Lung (tissue), 12 donors: Measurements from ENCODE around the gene AHCYL2. TPM values are rescaled to one million over a fixed set of nuclear protein-coding genes. Genes with fewer than 3 reads are reported as not detected.

ENCODE experiments used
- ATAC-seq: fragments of 200-7000 bp; cut with Tn5 transposase; one replicate; pipeline ENCODE4 v1.9.1; 2020; ENCODE audit warnings: moderate number of reproducible peaks; ENCODE audit not compliant: insufficient read depth, low FRiP score
- DNase-seq, 3 donors: peaks; one replicate each; pipeline ENCODE4 v3.0.0-alpha.2; 2013 to 2017
- H3K27ac ChIP-seq, 2 donors: one replicate each; pipeline ENCODE4 v1.5.1; 2013; ENCODE audit warnings: mild to moderate bottlenecking in 2 of 2, moderate library complexity in 2 of 2, control low read depth in 1 of 2, inconsistent platforms in 1 of 2, low read depth in 1 of 2, low read length in 1 of 2
- H3K27me3 ChIP-seq, 3 donors: one replicate each; pipeline ENCODE4 v1.5.1; 2013; ENCODE audit warnings: low read length in 2 of 3; ENCODE audit not compliant: control insufficient read depth in 3 of 3, insufficient read depth in 3 of 3
- H3K36me3 ChIP-seq, 4 donors: one replicate each; pipeline ENCODE4 v1.5.1; 2013; ENCODE audit warnings: low read length in 4 of 4, mild to moderate bottlenecking in 1 of 4, moderate library complexity in 1 of 4; ENCODE audit not compliant: control insufficient read depth in 4 of 4, insufficient read depth in 4 of 4
- H3K4me1 ChIP-seq, 5 donors: one replicate each; pipeline ENCODE4 v1.5.1; 2013; ENCODE audit warnings: low read length in 5 of 5, mild to moderate bottlenecking in 2 of 5, moderate library complexity in 1 of 5; ENCODE audit not compliant: control insufficient read depth in 5 of 5, insufficient read depth in 5 of 5
- H3K4me3 ChIP-seq: one replicate; pipeline ENCODE4 v1.5.1; 2013; ENCODE audit warnings: mild to moderate bottlenecking, control low read depth, moderate library complexity
- H3K9ac ChIP-seq, 2 donors: one replicate each; pipeline ENCODE4 v1.5.1; 2013; ENCODE audit warnings: low read length in 2 of 2, control low read depth in 1 of 2; ENCODE audit not compliant: insufficient read depth in 1 of 2
- H3K9me3 ChIP-seq, 4 donors: one replicate each; pipeline ENCODE4 v1.5.1; 2013; ENCODE audit warnings: low read length in 3 of 4, mild to moderate bottlenecking in 1 of 4, moderate library complexity in 1 of 4; ENCODE audit not compliant: control insufficient read depth in 4 of 4, insufficient read depth in 3 of 4
- CTCF ChIP-seq: IDR thresholded peaks from 2 replicates; pipeline ENCODE4 v1.5.1; 2012; ENCODE audit warnings: mild to moderate bottlenecking; ENCODE audit errors: control extremely low read depth, extremely low read depth
- WGBS, 2 donors: extraction: QIAGEN DNeasy Blood & Tissue Kit; methylation state at CpG; one replicate each; pipeline ENCODE4 v1.1.7; 2013; 5-methylcytosine and 5-hydroxymethylcytosine counted together
- polyA plus RNA-seq, 2 donors: library from polyadenylated mRNA; stranded (reverse); fragments of 200-250 nt; gene quantifications; one replicate each; pipeline ENCODE4 v1.2.1, GENCODE V29; 2013
- total RNA-seq, 2 donors: library from RNA; depleted of rRNA in 1 of 2; stranded (reverse); fragments of >200 nt in 1 of 2; gene quantifications; one replicate each; pipeline ENCODE4 v1.2.1, GENCODE V29; 2014 to 2021
- donor health status: control.
- donor health status: control.
- donor health status: Bipolar disorder and iron deficiency.
- donor health status: healthy.
- donor health status: DM: yes; HTN: yes; CAD: no.

The AHCYL2 gene
- total and polyA plus RNA-seq, 4 donors = 16.3 to 172 (median 93.8) TPM

DNA sequence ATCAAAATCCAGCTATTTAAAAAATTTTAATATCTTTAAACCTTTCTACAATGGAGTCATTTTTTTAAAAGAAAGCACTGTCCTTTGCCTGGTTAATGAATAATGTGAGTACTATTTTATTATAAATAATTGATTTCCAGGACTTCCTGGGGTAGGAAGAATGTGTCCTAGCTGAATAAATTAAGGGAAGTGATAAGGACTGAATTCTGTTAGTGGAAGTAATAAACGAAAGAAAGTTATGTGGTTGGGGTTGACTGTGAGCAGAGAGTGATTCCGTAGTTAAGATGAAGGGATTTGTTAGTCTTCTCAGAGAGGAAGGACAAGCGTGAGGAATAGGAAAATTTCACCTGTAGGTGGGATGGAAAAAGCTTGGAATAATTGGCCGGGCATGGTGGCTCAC is 59.1 kb downstream of the AHCYL2 start:
- no peak overlapping the region for H3K9ac ChIP-seq
- H3K4me3 ChIP-seq = no peak overlapping the region
- TF ChIP-seq CTCF = no peak
- H3K27ac ChIP-seq = no peak overlapping the region
- no peak for DNase-seq
- ATAC-seq = no peak
- 64 to 70% methylated on average over 4 of the region's 4 CpGs for WGBS, 2 donors
- H3K27me3 ChIP-seq = no peaks in the 10 kb centered on the region
- no peaks in the 10 kb centered on the region for H3K9me3 ChIP-seq
- no peaks in the 10 kb centered on the region for H3K4me1 ChIP-seq
- H3K36me3 ChIP-seq = peaks cover 0 to 1% (median 0%) of the 10 kb centered on the region in 4 donors

GRCh38 chr7:129285111-129285510 is 60.3 kb downstream of the AHCYL2 start:
- no peaks in the 10 kb centered on the region for H3K27me3 ChIP-seq
- H3K9ac ChIP-seq = no peak overlapping the region
- H3K27ac ChIP-seq = no peak overlapping the region
- WGBS, 2 donors = 89 to 93% methylated on average over 2 of the region's 2 CpGs
- H3K4me3 ChIP-seq = no peak overlapping the region
- H3K4me1 ChIP-seq = no peaks in the 10 kb centered on the region
- no peaks in the 10 kb centered on the region for H3K9me3 ChIP-seq
- no peak for TF ChIP-seq CTCF
- peaks cover 0 to 1% (median 0%) of the 10 kb centered on the region in 4 donors for H3K36me3 ChIP-seq
- DNase-seq (peak in 2 of 3 donors; percentile 16 to 35), ATAC-seq (no peak)

DNA sequence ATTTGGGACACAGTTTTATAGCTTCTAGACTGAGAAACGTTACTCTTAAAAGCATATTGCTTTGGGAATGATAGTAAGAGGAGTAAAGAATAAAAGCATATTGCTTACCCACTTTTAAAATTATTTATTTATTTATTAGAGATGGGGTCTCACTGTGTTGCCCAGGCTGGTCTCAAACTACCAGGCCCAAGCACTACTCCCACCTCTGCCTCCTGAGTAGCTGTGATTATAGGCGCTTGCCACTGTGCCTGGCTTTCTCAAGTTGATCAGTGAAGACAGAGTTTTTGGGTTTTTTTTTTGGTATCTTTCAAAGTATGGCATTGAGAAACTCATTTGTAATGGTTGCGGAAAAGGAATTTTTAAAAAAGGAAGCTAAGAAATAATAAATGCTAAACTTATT is 68.0 kb downstream of the AHCYL2 start:
- H3K9me3 ChIP-seq = no peaks in the 10 kb centered on the region
- H3K27ac ChIP-seq = no peak overlapping the region
- no peak for TF ChIP-seq CTCF
- H3K4me3 ChIP-seq = no peak overlapping the region
- peaks cover 0 to 1% (median 0%) of the 10 kb centered on the region in 4 donors for H3K36me3 ChIP-seq
- H3K27me3 ChIP-seq = no peaks in the 10 kb centered on the region
- H3K4me1 ChIP-seq = peaks cover 0 to 3% (median 0%) of the 10 kb centered on the region in 5 donors
- WGBS, 2 donors = 98% methylated on average over 3 of the region's 3 CpGs
- H3K9ac ChIP-seq = no peak overlapping the region
- ATAC-seq = no peak
- DNase-seq = no peak

DNA sequence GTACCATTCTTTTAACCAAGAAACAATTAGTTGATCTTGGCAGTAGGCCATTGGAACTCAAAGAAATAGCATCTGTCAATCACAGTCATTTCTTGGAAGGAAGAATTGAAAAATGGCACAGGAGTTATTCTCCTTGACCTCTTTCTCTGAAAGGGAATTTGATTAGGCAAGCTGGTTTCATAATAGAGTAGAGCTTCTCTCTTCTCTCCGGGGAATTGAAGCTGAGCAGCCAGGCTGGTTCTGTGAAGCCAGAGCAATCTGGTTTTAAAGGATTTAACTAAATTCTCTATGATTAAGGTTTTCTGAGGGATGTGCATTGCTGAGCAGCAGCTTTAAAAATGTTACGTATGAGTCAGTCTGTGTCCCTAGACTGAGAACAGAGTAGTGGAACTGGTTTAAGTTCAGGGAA is 70.2 kb downstream of the AHCYL2 start:
- H3K27ac ChIP-seq = no peak overlapping the region
- no peak overlapping the region for H3K4me3 ChIP-seq
- H3K4me1 ChIP-seq = peaks cover 0 to 3% (median 0%) of the 10 kb centered on the region in 5 donors
- H3K9ac ChIP-seq = no peak overlapping the region
- DNase-seq = peak in 1 of 3 donors; percentile 12
- no peak for ATAC-seq
- H3K9me3 ChIP-seq = no peaks in the 10 kb centered on the region
- H3K36me3 ChIP-seq = no peaks in the 10 kb centered on the region
- TF ChIP-seq CTCF = no peak
- H3K27me3 ChIP-seq = no peaks in the 10 kb centered on the region
- 40 to 49% methylated on average over 2 of the region's 2 CpGs for WGBS, 2 donors
